GM18909 (cell line): ENCODE results near the gene PRICKLE1.

ENCODE experiments used
- ATAC-seq: cut with Tn5 transposase; IDR thresholded peaks from one replicate; pipeline ENCODE4 v1.9.1; 2021; ENCODE audit warnings: mild to moderate bottlenecking; ENCODE audit not compliant: unreplicated experiment, poor library complexity

Gene PRICKLE1

DNA sequence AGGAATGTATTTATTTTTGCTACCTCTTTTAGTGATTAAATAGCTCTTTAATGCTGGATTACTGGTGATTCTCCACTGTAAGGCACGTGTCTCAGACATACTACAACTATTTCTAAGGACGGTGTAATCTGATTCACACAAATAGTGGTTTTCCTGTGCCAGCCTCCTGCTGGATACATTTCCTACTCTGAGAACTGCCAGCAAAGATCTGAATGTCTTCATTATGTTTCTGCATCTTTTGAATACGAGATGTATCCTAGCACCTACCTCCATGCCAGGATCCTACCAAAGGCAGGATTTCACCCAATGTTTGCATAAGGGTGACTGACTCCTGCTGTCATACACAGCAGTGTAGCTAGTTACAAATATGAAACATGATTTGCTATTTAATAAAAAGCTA is 120.6 kb downstream of the PRICKLE1 start:
- ATAC-seq: peak; percentile 8

DNA sequence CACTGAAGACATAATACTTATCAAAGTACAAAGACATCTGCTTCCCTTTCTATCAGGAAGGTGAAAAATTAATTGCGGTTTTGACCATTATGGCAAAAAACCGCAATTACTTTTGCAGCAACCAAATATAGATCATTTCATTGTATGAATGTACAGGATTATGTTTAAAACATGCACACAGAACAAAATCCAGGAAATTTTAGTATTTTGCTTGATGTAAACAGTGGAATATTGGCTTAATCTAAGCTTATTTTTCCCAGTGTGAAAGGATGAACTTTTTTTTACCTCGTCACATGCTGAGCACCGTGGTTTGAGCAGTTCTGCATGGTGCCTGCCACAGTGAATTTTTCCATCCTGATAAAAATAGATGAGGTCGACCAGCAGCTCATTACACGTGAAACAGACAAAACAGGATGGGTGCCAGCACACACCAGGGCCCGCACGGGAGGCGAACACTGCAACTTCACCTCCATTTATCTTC is 121.2 kb downstream of the PRICKLE1 start:
- peak; percentile 31 for ATAC-seq

DNA sequence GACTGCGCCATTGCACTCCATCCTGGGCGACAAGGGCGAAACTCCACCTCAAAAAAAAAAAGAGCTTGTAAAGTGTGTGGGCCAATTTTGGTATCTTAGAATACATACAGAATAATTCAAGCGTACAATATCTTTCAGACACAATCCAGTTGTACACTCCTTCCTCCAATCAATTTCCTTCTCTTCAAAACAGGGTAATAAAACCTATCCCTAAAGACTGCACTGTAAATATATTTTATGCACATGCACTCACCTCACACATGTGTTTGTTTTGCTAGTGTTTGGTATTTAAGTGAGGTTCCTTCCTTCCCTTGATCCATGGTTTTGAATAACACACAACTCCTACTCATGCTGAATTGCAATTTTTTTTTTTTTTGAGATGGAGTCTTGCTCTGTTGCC is 125.9 kb downstream of the PRICKLE1 start:
- no peak for ATAC-seq

DNA sequence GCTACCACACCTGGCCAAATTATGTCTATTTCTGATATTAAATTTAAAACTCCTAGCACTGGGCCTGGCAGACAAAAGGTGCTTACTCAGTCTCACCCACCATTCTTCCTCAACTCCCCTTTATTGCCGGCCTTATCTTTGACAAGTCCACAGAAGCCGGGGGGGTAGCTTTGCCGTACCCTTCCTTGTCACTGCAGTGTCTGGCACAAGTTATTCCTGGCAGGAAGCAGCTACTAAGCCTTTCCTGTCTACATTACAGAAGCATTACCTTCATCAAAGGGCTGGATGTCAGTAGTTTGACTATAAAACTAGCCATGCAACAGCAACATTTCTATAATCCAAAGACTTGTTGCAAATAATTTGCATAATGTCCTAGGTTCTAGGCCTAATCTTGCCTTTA is 127.1 kb downstream of the PRICKLE1 start:
- ATAC-seq: no peak

DNA sequence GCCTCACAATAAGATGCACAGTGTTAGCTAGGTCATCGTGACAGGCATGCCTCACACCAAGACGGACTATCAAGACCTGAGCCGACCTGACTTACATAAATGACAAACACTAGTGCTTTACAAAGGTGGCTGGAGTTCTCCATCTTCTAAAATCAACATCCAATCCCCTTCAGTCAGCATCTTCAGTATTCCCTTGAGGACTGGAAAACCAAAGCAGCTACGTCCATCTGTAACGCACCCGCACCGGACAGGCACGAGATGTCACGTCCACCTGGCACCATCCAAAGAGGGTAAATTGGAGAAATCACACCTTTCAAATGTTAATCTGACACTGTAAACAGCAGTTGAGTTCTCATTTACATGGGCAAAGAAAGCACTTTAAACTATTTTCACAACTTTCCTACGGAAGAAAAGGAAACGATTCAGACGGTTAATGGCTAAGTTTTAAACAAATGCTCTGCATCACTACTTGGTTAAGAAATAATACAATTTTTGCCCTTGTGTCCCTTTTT is 130.2 kb downstream of the PRICKLE1 start:
- no peak for ATAC-seq

DNA sequence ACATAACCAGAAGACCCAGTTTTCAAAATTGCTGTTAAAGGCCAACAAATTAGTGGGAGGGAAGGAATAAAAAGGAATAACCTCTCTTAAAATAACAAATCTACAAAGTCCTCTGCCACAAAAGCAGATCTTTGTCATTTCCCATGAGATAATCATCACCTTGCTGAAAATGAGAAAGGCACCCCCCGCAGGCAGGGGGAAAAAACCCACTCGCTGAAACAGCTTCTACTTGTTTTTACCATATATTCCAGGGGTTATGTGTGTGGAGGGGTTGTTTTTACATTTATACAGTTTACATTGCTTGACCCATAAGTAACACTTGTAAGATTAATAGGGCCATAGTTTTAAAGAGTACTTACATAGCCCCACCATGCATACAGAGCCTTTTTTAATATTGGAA is 131.0 kb downstream of the PRICKLE1 start:
- no peak for ATAC-seq

DNA sequence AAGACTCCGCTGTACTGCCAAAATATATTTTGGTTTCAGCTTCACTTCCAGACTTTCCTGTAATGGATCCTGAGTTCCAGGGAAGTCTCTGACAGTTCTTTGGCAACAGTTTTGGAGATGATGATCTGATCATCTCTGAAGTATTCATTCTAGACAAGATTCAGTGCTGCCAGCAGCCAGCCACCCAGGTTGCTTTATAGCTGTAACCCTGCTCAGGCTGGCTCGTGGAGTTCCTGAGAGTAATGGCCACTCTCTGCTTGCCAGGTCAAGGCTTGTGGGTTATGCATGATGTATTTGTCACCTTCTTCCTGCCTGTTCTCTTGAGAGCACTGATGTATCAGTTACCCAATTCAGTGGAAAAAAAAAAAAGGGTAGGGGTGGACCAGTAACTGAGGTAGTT is 139.3 kb downstream of the PRICKLE1 start:
- ATAC-seq: peak; percentile 44

DNA sequence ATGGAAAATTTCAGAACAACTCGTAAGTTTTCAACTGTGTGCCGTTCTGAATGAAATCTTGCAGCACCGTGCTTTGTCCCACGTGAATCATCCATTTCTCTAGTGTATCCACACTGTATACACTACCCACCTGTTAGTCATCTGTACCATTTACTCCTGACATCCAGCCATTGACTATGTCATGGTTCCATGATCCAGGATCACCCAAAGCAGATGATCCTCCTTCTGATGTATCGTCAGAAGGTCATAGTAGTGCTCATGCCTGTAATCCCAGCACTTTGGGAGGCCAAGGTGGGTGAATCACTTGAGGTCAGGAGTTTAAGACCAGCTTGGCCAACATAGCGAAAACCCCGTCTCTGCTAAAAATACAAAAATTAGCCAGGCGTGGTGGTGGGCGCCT is 140.7 kb downstream of the PRICKLE1 start:
- ATAC-seq: no peak

DNA sequence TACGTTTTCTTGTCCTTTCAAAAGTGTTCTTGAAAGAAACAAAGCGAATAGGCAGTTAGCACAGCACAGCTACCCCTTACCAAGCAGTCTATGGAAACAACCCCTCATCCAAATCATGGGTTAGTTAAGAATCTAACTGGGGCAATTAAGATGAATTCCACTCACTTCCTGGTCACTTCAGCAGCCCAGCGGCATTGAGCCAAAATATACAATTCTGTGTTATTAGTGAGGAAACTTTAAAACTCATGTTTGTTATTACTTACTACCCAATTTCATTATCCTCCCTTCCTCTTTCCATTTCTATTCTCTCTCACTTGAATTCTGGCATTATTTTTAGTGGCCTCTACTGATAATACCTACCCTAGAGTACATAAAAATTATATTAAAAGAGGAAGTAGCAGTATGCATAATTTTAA is 142.2 kb downstream of the PRICKLE1 start:
- ATAC-seq: no peak

DNA sequence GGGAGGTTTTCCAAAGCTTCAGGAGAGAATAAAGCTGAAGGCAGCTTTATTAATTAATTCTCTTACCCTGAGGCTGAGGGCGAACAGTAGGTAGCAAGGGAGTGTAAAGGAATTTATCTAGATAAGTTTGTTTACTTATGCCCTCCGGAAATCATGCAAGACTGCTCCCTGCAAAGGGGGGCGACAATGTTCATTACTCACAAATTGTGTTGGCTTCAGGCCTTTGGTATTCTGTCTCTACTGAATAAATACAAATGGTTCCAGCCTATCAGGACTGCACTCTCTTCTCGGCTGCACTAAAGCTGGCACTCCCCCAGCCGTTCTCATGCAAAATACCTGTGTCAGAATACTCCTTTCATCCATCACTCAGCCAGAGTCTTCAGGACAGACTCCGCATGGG is 142.8 kb downstream of the PRICKLE1 start:
- ATAC-seq: no peak

DNA sequence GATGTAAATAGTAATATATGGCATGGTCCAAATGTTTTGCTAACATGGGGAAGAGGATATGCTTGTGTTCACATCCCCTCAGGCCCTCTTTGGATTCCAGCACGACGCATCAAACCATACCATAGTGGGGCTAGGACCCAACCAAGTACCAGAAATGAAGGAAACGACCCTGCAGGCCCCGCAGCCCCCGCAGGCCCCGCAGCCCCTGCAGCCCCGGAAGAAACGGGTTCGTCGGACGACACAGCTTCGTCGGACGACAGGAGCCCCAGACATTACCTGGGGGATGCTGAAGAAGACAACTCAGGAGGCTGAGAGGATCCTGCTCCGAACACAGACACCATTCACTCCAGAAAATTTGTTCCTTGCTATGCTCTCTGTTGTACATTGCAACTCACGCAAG is 143.7 kb downstream of the PRICKLE1 start:
- ATAC-seq: no peak

DNA sequence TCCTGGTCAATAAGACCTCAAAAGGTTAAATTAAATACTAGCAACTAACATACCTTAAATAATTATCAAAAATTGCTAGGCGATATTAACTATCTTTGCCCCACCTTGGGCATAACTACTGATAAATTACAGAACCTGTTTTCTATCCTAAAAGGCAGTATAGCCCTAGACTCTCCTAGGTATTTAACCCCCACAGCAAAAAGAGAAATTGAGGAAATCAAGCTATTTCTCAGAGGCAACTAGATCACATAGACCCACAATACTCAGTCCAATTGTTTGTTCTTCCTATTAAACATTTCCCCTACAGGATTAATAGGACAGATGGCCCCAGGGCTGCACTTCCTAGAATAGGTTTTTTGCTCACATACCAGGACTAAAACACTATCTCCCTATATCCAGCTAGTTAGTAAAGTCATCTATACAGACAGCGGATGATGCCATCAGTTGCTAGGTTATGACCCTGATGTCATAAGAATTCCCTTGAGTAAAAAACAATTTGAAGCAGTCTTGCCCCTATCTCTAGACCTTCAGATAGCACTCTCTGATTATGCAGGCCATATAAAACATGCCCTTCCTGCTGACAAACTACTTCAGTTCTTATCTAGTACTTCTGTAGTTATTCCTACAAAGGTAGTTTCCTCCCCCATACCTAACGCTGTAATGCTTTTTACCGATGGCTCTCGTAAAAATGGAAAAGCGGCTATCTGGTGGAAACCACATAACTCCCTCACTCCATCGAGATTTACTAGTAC is 145.2 kb downstream of the PRICKLE1 start:
- ATAC-seq: no peak

DNA sequence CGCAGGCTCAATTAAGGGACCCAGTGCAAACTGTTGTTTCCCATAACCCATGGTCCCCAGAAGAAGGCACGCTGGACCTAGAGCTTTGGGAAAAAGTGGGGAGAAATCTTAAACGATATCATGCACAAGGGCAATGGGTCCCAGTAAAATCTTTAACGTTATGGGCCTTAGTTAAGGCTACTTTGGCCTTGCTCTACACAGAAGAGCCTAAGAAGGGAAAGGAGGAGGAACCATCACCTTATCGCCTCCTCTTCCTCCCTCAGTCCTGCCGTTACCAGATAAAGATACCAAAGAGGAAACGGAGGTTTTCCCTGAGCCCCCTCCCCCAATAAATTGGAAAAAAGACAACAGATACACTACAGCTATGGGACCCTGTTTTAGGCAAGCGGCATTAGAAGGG is 146.7 kb downstream of the PRICKLE1 start:
- ATAC-seq: no peak

DNA sequence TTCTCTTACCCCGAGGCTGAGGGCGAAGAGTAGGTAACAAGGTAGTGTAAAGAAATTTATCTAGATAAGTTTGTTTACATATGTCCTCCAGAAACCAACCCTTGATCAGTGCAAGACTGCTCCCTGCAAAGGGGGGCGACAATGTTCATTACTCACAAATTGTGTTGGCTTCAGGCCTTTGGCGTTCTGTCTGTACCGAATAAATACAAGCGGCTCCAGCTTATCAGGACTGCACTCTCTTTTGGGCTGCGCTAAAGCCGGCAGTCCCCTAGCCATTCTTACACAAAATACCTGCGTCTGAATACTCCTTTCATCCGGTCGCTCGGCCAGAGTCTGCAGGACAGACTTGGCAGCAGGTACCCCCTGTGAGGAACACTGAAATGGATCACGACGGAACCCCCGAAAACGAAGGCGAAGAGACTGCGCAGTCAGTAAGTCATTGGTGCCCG is 147.2 kb downstream of the PRICKLE1 start:
- ATAC-seq: no peak

DNA sequence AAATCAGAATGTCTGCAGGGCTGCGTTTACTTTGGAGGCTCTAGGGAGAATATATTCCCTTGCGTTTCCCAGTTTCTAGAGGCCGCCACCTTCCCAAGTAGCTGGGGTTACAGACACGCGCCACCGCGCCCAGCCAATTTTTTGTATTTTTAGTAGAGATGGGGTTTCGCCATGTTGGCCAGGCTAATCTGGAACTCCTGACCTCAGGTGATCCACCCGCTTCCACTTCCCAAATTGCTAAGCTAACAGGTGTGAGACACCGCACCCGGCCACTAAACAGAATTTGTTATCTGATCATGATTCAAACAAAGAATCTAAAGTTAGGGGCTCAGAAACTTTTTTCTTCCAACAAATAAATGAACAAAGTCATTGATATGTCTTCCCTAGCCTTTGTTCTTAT is 148.9 kb downstream of the PRICKLE1 start:
- no peak for ATAC-seq

DNA sequence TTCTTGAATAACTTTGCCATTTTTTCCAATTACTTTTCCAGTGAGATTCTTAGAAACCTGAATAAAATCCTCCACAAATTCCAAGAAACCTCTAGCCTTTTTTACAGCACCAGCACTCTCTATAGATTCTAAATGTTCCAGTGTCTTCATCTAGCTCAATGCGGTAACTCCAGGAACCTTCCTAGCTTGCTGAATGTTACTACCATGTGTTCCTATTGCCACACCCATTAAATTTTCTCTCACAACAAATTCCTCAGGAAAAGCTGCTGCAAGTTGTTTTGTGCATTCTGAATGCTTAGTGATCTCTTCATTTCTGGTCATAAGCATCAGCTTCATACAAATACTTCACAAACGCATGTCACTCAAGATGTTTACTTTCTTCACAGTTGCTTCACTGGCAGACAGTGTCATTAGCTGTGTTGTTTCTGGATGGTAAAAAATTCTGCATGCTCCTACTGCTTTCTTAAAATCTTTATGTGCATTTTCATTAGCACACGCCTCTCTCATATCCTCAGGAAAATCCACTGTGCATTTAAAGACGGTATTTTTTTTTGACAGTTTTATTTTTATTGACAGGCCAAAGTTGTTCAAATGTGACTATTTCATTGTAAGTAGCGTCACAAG is 156.9 kb downstream of the PRICKLE1 start:
- no peak for ATAC-seq

DNA sequence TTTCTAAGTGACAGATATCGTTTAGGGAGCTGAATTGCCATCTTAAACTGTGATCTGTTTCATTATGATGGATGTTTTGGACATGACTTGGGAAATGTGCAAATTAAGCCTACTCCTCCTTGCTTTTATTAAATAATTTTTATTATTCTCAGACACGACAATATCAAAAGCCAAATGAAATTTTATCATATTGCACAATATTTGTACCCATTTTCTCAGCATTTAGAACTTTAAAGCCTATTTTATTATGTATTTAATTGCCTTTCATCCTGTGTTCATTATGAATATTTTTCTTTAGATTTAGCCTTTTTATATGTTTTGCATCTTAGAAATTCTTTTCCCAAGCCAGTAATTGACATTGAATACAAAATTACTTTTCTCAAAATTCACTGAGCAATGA is 160.7 kb downstream of the PRICKLE1 start:
- ATAC-seq: no peak

DNA sequence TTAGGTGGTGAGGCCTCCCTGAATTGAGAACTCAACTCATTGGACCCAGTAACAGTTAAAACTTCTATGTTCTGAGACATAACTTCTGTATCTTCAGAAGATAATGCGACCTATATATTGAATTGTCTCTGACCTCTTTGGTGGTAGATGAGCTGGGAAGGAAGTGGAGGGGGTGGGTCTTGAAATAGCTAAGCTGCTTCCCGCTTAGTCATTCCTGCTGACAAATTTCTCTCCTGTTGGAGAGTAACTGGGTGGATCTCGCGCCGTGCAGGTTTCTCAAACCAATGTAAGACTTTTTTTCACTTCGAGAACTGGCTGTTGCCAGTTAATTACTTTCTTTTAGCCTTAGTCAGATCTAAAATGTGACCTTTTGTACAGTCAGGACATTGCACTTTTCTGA is 162.8 kb downstream of the PRICKLE1 start:
- ATAC-seq: no peak

DNA sequence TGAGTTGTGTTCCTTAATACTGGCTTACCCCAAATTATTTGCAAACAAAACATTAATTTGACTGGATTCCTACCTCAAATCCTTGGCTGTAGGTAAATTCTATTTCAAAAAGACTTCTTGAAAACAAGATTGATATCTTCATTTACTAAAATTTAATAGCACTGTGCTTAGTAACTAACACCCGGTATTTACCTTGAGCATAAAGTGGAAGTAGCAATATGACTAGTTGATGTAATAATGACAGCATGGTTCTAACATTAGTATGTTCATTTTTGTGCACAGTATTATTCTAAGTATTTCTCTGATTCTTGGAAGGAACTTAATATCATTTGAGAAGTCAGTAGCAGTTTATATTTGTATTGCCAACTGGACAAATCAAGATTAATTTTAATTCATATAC is 166.8 kb downstream of the PRICKLE1 start:
- no peak for ATAC-seq

DNA sequence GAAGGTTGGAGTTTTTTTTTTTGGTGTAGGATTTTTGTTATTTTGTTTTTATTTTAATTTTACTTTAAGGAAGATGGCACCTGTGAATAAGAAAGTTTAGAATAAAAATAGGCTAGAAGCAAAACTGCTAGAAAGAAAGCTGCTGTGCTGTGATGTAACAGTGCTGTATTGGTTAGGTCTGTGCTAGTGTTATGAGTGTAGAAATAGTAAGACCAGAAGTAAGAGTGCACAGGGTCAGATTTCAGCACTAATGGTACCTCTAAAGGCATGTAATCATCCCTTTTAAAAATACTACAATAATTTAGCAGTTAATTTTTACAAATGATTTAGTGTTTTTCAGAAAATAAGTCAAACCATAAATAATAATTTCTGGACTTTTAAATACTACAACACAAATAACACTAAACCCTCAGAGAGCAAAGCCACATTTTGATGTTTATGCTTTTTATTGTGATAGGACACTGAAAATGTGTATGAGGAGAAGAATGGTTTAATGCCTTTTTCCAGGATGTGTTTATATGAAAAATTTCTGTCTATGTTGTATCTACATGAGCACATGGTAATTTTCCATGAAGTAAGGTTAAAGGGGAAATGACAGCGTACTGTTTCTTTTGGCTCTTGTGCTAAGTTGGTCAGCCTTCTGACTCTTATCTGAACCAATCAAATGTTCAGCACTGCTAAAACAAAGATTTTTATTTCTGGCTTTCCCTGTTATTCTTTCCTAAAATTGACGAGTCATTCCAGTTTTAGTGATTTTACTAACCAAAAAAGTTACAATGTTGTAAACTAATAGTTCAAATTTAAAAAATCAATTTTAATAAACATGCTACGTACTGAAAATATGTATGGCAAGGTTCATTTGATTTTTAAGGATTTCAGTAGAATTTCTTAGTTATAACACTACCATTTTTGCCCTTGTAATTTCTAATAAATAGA is 167.4 kb downstream of the PRICKLE1 start:
- peak; percentile 91 for ATAC-seq

DNA sequence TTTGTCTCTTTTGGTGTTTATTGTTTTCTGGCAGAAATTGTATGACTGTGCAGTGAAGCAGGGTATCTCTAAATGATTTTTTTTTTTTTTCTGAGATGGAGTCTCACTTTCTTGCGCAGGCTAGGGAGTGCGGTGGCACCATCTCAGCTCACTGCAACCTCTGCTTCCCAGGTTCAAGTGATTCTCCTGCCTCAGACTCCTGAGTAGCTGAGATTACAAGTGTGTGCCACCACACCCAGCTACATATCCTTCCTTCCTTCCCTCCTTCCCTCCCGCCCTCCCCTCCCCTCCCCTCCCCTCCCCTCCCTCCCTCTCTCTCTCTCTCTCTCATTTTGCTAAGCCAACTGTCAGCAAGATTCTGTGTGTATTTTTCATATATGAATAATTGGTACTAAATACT is 169.2 kb downstream of the PRICKLE1 start:
- no peak for ATAC-seq
